H1 (cell line): Measurements from ENCODE around the gene RNF114. TPM values are rescaled to one million over a fixed set of nuclear protein-coding genes. Genes with fewer than 3 reads are reported as not detected.

Experiments
- CTCF ChIA-PET: fragments of 300-600 bp; sonication (Branson Sonifier 250); formaldehyde crosslinking; loops from one replicate; lab custom pipeline; 2021; ENCODE audit not compliant: partially characterized antibody; lab: Charles Lee
- POLR2A ChIA-PET: fragments of 300-600 bp; sonication (Branson Sonifier 250); formaldehyde crosslinking; loops from one replicate; lab custom pipeline; 2021; ENCODE audit warnings: inconsistent platforms; ENCODE audit not compliant: partially characterized antibody; lab: Charles Lee
- DNase-seq, 2 experiments: peaks; one replicate each; pipeline versions ENCODE4 v3.0.0 to v3.0.0-alpha.2; 2010 to 2022; ENCODE audit warnings: low spot score in 2 of 2, low read depth in 1 of 2, mixed read lengths in 1 of 2
- FAIRE-seq: peaks from 2 replicates; lab custom pipeline; 2011; peaks lifted over from hg19 to GRCh38; lab: Jason Lieb, UNC
- H2AFZ ChIP-seq: 2 replicates; pipeline ENCODE4 v1.8.1; 2012; ENCODE audit warnings: low read length, inconsistent platforms
- H2AK5ac ChIP-seq: 2 replicates; pipeline ENCODE4 v1.6.1; 2013; ENCODE audit warnings: low read depth, low read length
- H2BK120ac ChIP-seq: replicated peaks from 2 replicates; pipeline ENCODE3; 2013; ENCODE audit warnings: low read depth, low read length, inconsistent platforms
- H2BK12ac ChIP-seq: 2 replicates; pipeline ENCODE4 v1.6.1; 2013; ENCODE audit warnings: low read depth, low read length
- H2BK15ac ChIP-seq: 2 replicates; pipeline ENCODE4 v1.6.1; 2013; ENCODE audit warnings: low read length
- H2BK20ac ChIP-seq: 2 replicates; pipeline ENCODE4 v1.6.1; 2013; ENCODE audit warnings: low read length
- H2BK5ac ChIP-seq: 2 replicates; pipeline ENCODE4 v1.6.1; 2013; ENCODE audit warnings: low read depth, low read length
- H3K14ac ChIP-seq: 2 replicates; pipeline ENCODE4 v1.6.1; 2013; ENCODE audit warnings: inconsistent platforms; ENCODE audit not compliant: insufficient read length
- H3K18ac ChIP-seq: 2 replicates; pipeline ENCODE4 v1.6.1; 2013; ENCODE audit warnings: low read length; ENCODE audit errors: extremely low read depth
- H3K23ac ChIP-seq: 2 replicates; pipeline ENCODE4 v1.6.1; 2013; ENCODE audit warnings: inconsistent platforms; ENCODE audit not compliant: insufficient read length
- H3K23me2 ChIP-seq: 2 replicates; pipeline ENCODE4 v1.6.1; 2013; ENCODE audit warnings: low read depth, low read length
- H3K27ac ChIP-seq: 2 replicates; pipeline ENCODE4 v1.6.1; 2011; ENCODE audit warnings: low read depth, low read length, inconsistent platforms
- H3K27me3 ChIP-seq, 4 experiments: replicated peaks in 1 of 4; 1 replicate in 1 of 4; 2 replicates in 3 of 4; pipeline versions ENCODE4 v1.6.1 to v1.8.1; 2011 to 2013; ENCODE audit warnings: low read length in 3 of 4, mild to moderate bottlenecking in 3 of 4, inconsistent platforms in 2 of 4, mixed read lengths in 2 of 4, moderate library complexity in 1 of 4; ENCODE audit not compliant: control insufficient read depth in 3 of 4, insufficient read depth in 3 of 4; ENCODE audit errors: extremely low read depth in 1 of 4
- H3K36me3 ChIP-seq, 4 experiments: 2 replicates each; pipeline versions ENCODE4 v1.6.1 to v1.8.1; 2011 to 2013; ENCODE audit warnings: mild to moderate bottlenecking in 4 of 4, low read length in 3 of 4, moderate library complexity in 2 of 4, control low read depth in 1 of 4, inconsistent platforms in 1 of 4; ENCODE audit not compliant: insufficient read depth in 4 of 4, control insufficient read depth in 2 of 4
- H3K4ac ChIP-seq: replicated peaks from 2 replicates; pipeline ENCODE3; 2013; ENCODE audit warnings: low read length, low read depth, mixed read lengths, inconsistent platforms; ENCODE audit not compliant: insufficient read length
- H3K4me1 ChIP-seq, 4 experiments: replicated peaks in 1 of 4; 1 replicate in 1 of 4; 2 replicates in 3 of 4; pipeline versions ENCODE4 v1.6.1 to v1.8.1; 2011 to 2013; ENCODE audit warnings: low read length in 3 of 4, inconsistent platforms in 2 of 4, mixed read lengths in 1 of 4; ENCODE audit not compliant: insufficient read depth in 4 of 4, control insufficient read depth in 3 of 4
- H3K4me2 ChIP-seq, 2 experiments: 2 replicates each; pipeline versions ENCODE4 v1.6.1 to v1.8.1; 2011 to 2013; ENCODE audit warnings: low read depth in 2 of 2, low read length in 2 of 2, control low read depth in 1 of 2, inconsistent platforms in 1 of 2, mild to moderate bottlenecking in 1 of 2; ENCODE audit not compliant: insufficient read depth in 1 of 2
- H3K4me3 ChIP-seq, 4 experiments: fragments of 200-600, 300-600 bp in 1 of 4; sonication (generic), shearing (Covaris generic), sonication (Bioruptor Twin) in 1 of 4; 2 replicates each; pipeline versions ENCODE4 v1.5.1 to v1.8.1; 2011 to 2016; ENCODE audit warnings: low read length in 4 of 4, low read depth in 3 of 4, control low read depth in 2 of 4, inconsistent platforms in 2 of 4, mild to moderate bottlenecking in 2 of 4, mixed read lengths in 1 of 4, moderate library complexity in 1 of 4; ENCODE audit not compliant: insufficient read depth in 2 of 4; ENCODE audit errors: extremely low read depth in 1 of 4
- H3K56ac ChIP-seq: replicated peaks from 2 replicates; pipeline ENCODE3; 2013; ENCODE audit warnings: low read depth, mild to moderate bottlenecking, mixed read lengths, low read length, inconsistent platforms; ENCODE audit not compliant: insufficient read length
- H3K79me1 ChIP-seq: 2 replicates; pipeline ENCODE4 v1.6.1; 2013; ENCODE audit warnings: low read depth, low read length, control low read depth
- H3K79me2 ChIP-seq, 2 experiments: 2 replicates each; pipeline versions ENCODE4 v1.6.1 to v1.8.1; 2012 to 2013; ENCODE audit warnings: low read length in 2 of 2, mild to moderate bottlenecking in 2 of 2, inconsistent platforms in 1 of 2; ENCODE audit not compliant: insufficient read depth in 2 of 2, control insufficient read depth in 1 of 2
- H3K9ac ChIP-seq, 4 experiments: replicated peaks in 1 of 4; 1 replicate in 1 of 4; 2 replicates in 3 of 4; pipeline versions ENCODE4 v1.6.1 to v1.8.1; 2011 to 2013; ENCODE audit warnings: low read depth in 3 of 4, low read length in 3 of 4, control low read depth in 2 of 4, mild to moderate bottlenecking in 2 of 4, moderate library complexity in 2 of 4, inconsistent platforms in 1 of 4; ENCODE audit errors: extremely low read depth in 1 of 4
- H3K9me3 ChIP-seq, 2 experiments: 2 replicates each; pipeline versions ENCODE4 v1.6.1 to v1.8.1; 2012 to 2013; ENCODE audit warnings: mild to moderate bottlenecking in 2 of 2, moderate library complexity in 2 of 2, control low read depth in 1 of 2, inconsistent platforms in 1 of 2, low read depth in 1 of 2, low read length in 1 of 2, mixed read lengths in 1 of 2; ENCODE audit not compliant: insufficient read depth in 2 of 2
- H4K20me1 ChIP-seq, 2 experiments: replicated peaks in 1 of 2; 2 replicates each; pipeline versions ENCODE3 to v1.8.1; 2011 to 2013; ENCODE audit warnings: inconsistent platforms in 2 of 2, low read length in 2 of 2, mild to moderate bottlenecking in 1 of 2; ENCODE audit not compliant: insufficient read depth in 2 of 2, control insufficient read depth in 1 of 2
- H4K5ac ChIP-seq: 2 replicates; pipeline ENCODE4 v1.6.1; 2013; ENCODE audit warnings: low read length, low read depth, mixed read lengths, inconsistent platforms; ENCODE audit not compliant: insufficient read length
- H4K8ac ChIP-seq: 2 replicates; pipeline ENCODE4 v1.8.0; 2013; ENCODE audit warnings: mild to moderate bottlenecking, moderate library complexity, low read length, inconsistent platforms; ENCODE audit not compliant: insufficient read depth; ENCODE audit errors: extremely low read depth
- H4K91ac ChIP-seq: replicated peaks from 2 replicates; pipeline ENCODE3; 2013; ENCODE audit warnings: low read length, mixed read lengths, inconsistent platforms; ENCODE audit not compliant: insufficient read length
- BCL11A ChIP-seq, 2 experiments: IDR thresholded peaks; one replicate each; pipeline ENCODE4 v1.6.1; 2011; ENCODE audit warnings: low read depth in 2 of 2, low read length in 2 of 2, mild to moderate bottlenecking in 2 of 2
- KDM5A ChIP-seq: fragments of 200-600 bp; IDR thresholded peaks from 2 replicates; pipeline ENCODE4 v1.7.1; 2012; ENCODE audit warnings: mild to moderate bottlenecking, low read length, inconsistent platforms, mixed read lengths
- MAX ChIP-seq: IDR thresholded peaks from 2 replicates; pipeline ENCODE4 v1.6.1; 2012; ENCODE audit warnings: inconsistent platforms
- NANOG ChIP-seq: IDR thresholded peaks from 2 replicates; pipeline ENCODE4 v1.6.1; 2011; ENCODE audit warnings: low read length, low read depth, mild to moderate bottlenecking, inconsistent platforms; ENCODE audit not compliant: insufficient read depth, poor library complexity, severe bottlenecking
- NRF1 ChIP-seq: IDR thresholded peaks from 2 replicates; pipeline ENCODE4 v1.6.1; 2011; ENCODE audit warnings: mild to moderate bottlenecking, low read depth, low read length, improper control_type of control experiment
- USF2 ChIP-seq: IDR thresholded peaks from 2 replicates; pipeline ENCODE4 v1.6.1; 2011; ENCODE audit warnings: low read length, improper control_type of control experiment
- YY1 ChIP-seq: IDR thresholded peaks from 2 replicates; pipeline ENCODE4 v1.6.1; 2011; ENCODE audit warnings: low read depth, mild to moderate bottlenecking, low read length
- WGBS, 2 experiments: shearing (Covaris generic) in 1 of 2; methylation state at CpG; one replicate each; pipeline versions ENCODE4 v1.1.6 to v1.1.7; 2013 to 2015; ENCODE audit warnings: low lambda C conversion rate in 2 of 2, mixed read lengths in 2 of 2, inconsistent platforms in 1 of 2, low coverage in 1 of 2, missing lambda C conversion rate in 1 of 2; ENCODE audit not compliant: insufficient replicate concordance in 2 of 2, insufficient coverage in 1 of 2, insufficient read length in 1 of 2; ENCODE audit errors: extremely low coverage in 1 of 2, missing lambda C conversion rate in 1 of 2; 5-methylcytosine and 5-hydroxymethylcytosine counted together
- polyA plus RNA-seq, 7 experiments: library from polyadenylated mRNA; depleted of rRNA in 3 of 7; stranded (reverse) in 5 of 7; unstranded in 2 of 7; fragments of >200 nt in 5 of 7; fragments of 200-250 nt in 2 of 7; gene quantifications; 1 replicate in 5 of 7; 2 replicates in 1 of 7; 4 replicates in 1 of 7; pipeline versions ENCODE4 v1.2.1 to v1.2.3, GENCODE V29; 2011 to 2013; ENCODE audit warnings: missing spikeins in 2 of 7, mixed read lengths in 2 of 7
- total RNA-seq: library from RNA; stranded (reverse); fragmentation: NEBNext Ultra II Directional; extraction: Animal tissue kit (Norgen Biotek cat#: 25700); gene quantifications from 2 replicates; pipeline ENCODE4 v1.2.1, GENCODE V29; 2021

The RNF114 gene
- total and polyA plus RNA-seq, 2 of the 8 experiments (the other 6 are each of a cell fraction or from before 2014, with no cell fraction given) = 81.7 to 89.9 TPM

GRCh38 chr20:49914310-49915117 is 21.7 kb upstream of the RNF114 start:
- no peaks in the 10 kb centered on the region for H3K9me3 ChIP-seq
- no peak overlapping the region for H2AK5ac ChIP-seq
- peak overlapping the region; percentile 57 to 99 for H3K4me2 ChIP-seq
- H3K4ac ChIP-seq = no peak overlapping the region
- H3K4me3 ChIP-seq = peak overlapping the region; percentile 71 to 99 (median 96)
- H4K91ac ChIP-seq = no peak overlapping the region
- peaks cover 4 to 49% of the 10 kb centered on the region in 2 experiments; a peak in 3 of 4 replicates for H3K79me2 ChIP-seq
- peaks cover 8% of the 10 kb centered on the region for H3K23me2 ChIP-seq
- peaks cover 0 to 6% (median 3%) of the 10 kb centered on the region in 4 experiments; a peak in 2 of 7 replicates for H3K4me1 ChIP-seq
- no peak overlapping the region for H2BK12ac ChIP-seq
- H2BK120ac ChIP-seq = no peak overlapping the region
- no peak overlapping the region; the same call in 1 of the 2 replicates for H2BK5ac ChIP-seq
- peak overlapping the region; percentile 68 to 99 (median 89) for H3K9ac ChIP-seq
- H2BK15ac ChIP-seq = no peak overlapping the region
- no peak overlapping the region for H2AFZ ChIP-seq
- FAIRE-seq (no peak), DNase-seq (no peak)
- no peak overlapping the region for H4K8ac ChIP-seq
- WGBS, 2 experiments = 17% methylated on average over 19 of the region's 19 CpGs; no CpG with 5 or more reads in 1 of the 2 experiments
- ChIA-PET CTCF (interaction anchor here (0.6 to 16.4 kb wide), 11 partner anchors 10 to 580 kb away, joined by 3 to 199 read pairs (median 4); no protein-coding TSS in a partner anchor), POLR2A (interaction anchor here (0.6 to 3.8 kb wide), 2 partner anchors 13 to 23 kb away, joined by 3 to 17 read pairs; no protein-coding TSS in a partner anchor)
- H3K27ac ChIP-seq = peak overlapping the region; percentile 100; the same call in 1 of the 2 replicates
- H3K23ac ChIP-seq = no peak overlapping the region
- no peak overlapping the region for H2BK20ac ChIP-seq
- H3K56ac ChIP-seq = no peak overlapping the region
- H3K36me3 ChIP-seq = no peaks in the 10 kb centered on the region; a peak in 1 of 8 replicates
- no peak overlapping the region for H4K5ac ChIP-seq
- peaks cover 10% of the 10 kb centered on the region for H3K79me1 ChIP-seq
- no peak overlapping the region for H3K18ac ChIP-seq
- no peak overlapping the region for H3K14ac ChIP-seq
- no peaks in the 10 kb centered on the region for H3K27me3 ChIP-seq
- peaks cover 2 to 13% of the 10 kb centered on the region in 2 experiments for H4K20me1 ChIP-seq
- TF ChIP-seq KDM5A (no peak), BCL11A (IDR thresholded peaks at IDR 0.05; ENCODE audit: low read depth in 2 of 2, low read length in 2 of 2) (no peak), YY1 (no peak), NRF1 (no peak), NANOG (no peak), USF2 (no peak), MAX (no peak)
